C4-2B (cell line): ENCODE data around the gene PRKCE.

Source experiments
- CTCF ChIP-seq: fragments of 450-650 bp; conservative IDR thresholded peaks from 2 replicates; pipeline ENCODE4 v1.5.1; 2017; ENCODE audit warnings: mild to moderate bottlenecking
- ZFX ChIP-seq: fragments of 450-650 bp; IDR thresholded peaks from 2 replicates; pipeline ENCODE4 v1.6.1; 2017

GRCh38 chr2:46225150-46225625, 573.7 kb downstream of the PRKCE start:
- TF ChIP-seq CTCF (no peak), ZFX (no peak)
